GM21423 (cell line): ENCODE results near the gene ADGRL1.
"Not testable (repeated sequence)": the region's sequence is repeated elsewhere in the genome, so short reads cannot be mapped to it uniquely, and the experiment has no call there.

Experiments
- ATAC-seq: cut with Tn5 transposase; IDR thresholded peaks from one replicate; pipeline ENCODE4 v1.9.1; 2021; ENCODE audit warnings: mild to moderate bottlenecking, moderate library complexity; ENCODE audit not compliant: unreplicated experiment

The ADGRL1 gene

DNA sequence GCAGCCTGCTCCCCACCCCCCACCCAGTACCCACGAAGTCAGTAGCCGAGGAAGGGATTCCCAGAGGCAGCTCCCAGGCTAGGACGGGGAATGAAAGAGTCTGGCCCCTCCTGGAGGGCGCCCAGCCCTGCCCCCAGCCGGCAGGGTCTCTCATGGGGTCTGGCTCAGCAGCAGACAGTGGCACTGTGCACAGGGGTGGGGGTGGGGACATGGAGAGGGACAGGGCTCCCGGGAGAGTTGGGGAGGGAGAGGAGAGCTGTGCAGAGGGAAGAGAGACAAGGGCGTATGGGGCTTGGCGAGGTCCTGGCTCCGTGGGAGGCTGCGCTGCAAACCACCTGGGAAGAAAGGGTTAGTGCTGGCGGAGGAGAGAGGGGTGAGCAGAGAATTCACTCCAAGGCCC is 41.9 kb downstream of the ADGRL1 start:
- no peak for ATAC-seq

DNA sequence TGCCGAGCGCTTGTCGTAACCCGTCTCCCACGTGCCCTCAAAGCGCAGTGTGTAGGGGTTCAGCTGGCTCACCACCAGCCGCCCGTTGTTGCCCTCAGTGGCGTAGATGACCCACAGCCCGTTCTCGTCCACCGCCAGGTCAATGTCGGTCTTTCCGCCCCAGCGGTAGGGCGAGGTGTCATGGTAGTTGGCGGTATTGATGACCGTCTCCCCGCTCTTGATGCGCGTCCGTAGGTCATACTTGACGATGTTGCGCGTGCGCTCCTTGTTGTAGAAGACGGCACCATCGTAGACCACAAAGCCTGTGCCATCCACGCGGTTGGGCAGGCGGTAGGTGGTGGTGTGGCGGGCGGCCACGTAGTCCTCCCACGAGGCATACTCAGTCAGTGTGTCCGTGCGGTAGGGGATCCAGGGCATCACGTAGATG is 43.1 kb downstream of the ADGRL1 start:
- no peak for ATAC-seq

DNA sequence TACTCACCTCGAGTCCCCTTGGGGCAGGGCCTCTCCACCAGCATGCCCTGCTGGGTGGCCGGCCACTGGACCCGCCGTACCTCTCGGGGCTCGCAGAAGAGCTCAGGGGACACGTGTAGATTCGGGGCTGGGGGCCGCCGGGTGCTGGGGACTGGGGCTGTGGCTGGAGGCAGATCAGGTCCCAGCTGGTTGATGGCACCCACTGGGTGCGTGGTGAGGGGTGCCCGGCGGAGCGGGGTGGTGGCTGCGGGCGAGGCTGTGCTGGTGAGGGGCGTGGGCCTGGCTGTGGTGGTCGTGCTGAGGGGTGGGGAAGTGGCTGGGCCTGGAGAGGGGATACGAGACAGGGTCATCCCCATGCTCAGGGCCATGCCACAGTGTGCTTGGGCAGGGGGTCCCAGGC is 44.7 kb downstream of the ADGRL1 start:
- ATAC-seq = no peak

DNA sequence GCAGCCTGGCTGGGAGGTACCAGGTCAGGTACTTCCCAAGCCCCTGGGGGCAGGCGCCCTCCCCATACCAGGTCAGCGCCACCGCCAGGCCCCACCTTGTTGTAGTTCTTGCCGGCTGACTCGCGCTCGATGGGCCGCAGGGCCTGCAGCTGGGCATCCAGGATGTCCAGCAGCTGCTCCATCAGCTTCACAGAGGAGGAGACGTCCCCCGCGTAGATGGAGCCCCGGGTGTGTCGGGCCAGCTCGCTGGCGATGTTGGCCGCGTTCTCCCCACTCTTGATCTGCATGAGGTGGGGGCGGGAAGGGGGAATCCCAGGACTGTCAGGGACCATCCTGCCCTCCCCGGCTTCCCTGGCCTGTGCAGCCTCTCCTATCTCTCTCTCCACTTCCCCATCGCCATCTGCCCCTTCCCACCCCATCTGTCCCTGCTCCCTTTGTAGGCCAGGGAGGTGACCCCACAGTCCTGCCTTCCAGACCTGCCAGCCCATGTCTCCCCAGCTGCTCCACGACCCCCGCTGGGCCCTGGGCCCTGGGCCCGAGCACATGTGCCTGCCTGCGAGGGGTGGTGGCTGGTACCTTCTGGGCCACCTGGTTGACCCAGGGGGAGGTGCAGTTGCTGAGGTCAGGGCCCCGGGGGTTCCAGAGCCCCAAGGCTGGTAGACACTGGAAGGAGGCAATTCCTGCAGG is 45.8 kb downstream of the ADGRL1 start:
- ATAC-seq = no peak

DNA sequence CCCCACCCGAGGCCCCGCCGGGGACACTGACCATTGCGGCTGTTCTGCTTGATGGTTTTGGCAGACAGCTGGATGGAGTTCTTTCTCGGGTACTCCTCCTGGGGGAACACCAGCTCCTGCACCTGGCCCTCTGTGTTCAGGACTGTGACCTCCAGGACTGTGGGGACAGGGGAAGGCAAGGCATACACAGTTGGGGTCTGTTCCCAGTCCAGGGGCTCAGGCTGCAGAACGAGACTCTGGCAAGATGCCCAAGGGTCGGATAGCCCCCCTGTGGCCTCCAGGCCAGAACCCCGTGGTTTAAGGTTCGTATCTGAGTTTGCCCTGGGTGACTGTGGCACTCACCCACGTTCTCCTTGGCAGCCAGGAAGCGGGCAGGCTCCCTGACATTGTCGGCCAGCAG is 46.9 kb downstream of the ADGRL1 start:
- no peak for ATAC-seq

DNA sequence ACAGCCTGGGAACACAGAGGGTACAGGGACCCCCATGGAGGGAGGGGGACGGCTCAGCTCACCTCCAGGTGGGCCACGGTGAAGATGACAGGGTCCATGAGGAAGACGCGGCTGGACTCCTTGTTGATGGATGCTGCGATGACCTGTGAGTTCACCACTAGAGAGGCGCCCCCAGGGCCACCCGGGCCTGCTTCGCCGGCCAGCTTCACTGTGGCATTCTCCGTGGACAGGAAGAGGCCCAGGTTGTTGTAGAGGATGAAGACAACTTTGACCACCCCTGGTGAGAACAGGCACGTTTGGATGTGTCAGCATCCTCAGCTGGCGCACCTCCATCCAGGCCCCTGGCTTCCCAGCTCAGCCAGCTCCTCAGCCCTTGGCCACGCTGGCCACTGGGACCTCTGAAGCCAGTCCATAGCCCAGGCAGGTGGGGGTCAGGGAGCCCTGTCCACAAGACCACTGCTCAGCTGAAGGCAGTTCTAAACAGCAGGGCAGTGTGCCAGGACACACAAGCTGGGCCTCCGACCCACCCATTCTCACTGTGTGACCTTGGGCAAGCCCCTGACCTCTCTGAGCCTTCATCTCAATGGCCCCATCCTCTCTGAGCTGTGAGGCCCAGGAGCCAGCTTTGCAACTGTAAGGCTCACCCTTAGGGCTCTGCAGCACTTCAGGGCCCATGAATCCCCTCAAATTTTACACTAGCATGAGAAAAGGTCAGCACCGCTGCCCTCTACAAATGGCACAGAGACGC is 47.5 kb downstream of the ADGRL1 start:
- ATAC-seq = no peak

DNA sequence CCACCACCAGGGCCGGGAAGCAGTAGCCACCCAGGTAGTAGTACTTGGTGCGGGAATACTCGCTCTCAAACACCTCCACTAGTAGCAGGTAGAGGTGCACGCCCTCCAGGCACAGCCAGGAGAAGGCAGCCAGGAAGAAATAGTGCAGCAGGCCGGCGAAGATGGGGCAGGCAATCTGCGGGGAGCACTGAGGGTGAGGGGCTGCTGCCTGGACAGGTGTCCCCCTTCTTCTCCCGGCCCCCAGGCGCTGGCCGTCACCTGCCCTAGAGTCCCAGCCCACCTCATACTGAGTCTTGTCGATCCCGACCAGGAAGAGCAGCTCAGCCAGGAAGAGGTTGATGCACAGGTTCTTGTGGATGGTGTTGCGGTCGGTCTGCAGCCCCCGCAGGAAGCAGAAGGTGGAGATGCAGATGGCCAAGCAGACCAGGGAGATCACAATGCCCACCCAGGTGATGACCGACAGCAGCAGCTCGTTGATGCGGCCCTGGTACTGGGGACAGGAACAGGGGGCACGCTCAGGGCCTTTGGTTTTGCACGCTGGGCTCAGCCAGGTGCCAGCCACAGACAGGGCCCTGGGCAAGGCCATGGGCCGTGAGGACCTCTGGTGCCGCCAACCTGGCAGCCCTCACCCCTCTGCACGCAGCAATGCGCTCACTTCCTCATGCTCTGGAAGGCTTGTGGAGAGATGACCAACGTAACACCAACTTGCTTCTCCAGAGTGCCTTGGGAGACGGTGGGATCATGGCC is 48.8 kb downstream of the ADGRL1 start:
- no peak for ATAC-seq

DNA sequence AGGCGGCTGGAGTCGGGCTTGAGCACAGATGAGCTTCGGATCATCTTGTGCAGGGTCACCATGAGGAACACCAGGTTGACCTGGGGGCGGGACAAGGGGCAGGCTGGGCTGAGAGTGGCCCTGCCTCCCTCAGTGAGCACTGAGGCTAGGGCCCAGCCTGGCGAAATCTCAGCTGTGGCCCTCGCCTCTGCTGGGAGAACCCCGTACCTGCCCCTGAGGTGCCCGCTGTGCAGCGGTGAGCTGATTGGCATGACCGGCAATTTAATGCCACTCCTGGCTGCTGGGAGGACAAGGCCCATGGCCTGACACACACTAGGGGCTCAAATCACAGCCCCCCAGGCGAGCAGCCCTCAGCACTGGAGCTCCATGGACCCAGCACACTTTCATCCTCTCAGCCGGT is 49.8 kb downstream of the ADGRL1 start:
- no peak for ATAC-seq

DNA sequence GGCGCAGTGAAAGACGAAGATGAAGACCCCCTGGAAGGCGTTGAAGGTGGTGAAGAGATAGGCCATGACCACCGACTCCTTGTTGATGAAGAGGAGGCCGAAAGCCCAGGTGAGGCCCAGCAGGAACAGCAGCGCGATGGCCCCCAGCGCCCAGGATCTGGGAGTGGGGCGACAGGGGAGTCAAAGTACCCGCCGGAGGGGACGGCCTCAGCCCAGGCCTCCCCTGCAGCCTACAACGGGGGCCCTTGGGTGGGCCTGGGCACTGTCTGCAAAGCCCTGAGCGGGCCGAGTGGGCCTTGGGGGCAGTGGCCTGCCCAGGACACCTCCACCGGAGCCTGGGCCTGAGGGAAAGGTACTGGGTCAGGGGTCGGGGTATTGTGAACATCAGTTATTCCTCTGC is 50.6 kb downstream of the ADGRL1 start:
- ATAC-seq = no peak

DNA sequence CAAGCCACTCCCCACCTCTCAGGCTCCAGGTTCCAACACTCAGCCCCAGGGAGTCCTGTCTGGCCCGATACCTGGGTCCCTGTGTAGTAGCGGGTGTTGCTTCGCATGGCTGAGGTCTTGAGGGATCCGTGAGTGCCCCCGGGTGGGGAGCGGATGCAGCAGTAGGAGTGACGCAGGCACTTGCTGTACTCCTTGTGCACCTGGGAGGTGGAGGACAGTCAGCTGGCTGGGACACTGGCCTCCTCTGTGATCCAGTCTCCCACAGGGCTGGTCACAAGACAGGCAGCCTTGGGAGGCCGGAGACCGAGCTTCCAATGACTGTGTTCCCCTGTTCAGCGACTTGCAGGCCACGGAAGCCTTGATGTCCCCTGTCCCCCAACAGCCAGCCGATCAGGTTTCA is 53.3 kb downstream of the ADGRL1 start:
- no peak for ATAC-seq

DNA sequence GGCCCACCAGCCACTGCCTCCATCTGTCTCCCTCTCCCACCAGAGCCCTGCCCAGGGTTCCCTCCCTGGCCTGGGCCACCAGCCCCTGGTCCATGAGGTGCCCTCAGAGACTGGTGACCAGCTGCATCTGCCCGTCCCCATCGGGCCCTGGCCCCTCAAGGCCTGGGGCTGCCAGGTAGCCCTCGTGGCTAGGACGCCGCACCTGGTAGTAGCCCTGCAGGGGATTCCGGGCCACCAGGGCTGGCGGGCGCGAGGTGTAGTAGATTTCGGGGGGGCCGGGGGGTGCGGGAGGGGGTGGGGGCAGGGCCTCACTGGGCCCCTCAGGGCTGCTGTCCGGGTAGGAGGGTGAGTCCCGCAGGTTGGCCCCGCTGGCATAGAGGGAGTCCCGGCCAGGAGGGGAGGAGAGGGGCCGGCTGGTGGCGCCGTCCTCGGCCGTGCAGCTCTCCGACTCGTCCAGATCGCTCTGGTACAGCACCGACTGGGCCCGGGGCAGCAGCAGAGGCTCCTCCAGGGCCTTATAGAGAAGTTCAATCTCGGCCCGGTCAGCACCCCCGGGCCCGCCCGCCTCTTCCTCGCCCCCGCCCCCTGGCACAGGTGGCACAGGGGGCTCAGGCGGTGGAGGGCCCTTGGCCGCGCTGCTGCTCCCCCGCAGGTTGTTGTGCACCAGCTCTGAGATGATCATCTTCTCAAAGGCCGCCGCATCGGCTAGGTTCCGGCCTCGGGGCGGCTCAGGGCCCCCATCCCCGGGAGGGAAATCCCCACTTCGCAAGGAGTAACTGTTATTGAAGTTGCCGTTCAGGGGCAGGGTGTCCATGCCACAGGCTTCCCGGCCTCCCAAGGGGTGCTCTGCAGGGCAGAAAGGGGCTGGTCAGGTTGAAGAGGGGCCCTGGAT is 55.0 kb downstream of the ADGRL1 start:
- no peak for ATAC-seq

DNA sequence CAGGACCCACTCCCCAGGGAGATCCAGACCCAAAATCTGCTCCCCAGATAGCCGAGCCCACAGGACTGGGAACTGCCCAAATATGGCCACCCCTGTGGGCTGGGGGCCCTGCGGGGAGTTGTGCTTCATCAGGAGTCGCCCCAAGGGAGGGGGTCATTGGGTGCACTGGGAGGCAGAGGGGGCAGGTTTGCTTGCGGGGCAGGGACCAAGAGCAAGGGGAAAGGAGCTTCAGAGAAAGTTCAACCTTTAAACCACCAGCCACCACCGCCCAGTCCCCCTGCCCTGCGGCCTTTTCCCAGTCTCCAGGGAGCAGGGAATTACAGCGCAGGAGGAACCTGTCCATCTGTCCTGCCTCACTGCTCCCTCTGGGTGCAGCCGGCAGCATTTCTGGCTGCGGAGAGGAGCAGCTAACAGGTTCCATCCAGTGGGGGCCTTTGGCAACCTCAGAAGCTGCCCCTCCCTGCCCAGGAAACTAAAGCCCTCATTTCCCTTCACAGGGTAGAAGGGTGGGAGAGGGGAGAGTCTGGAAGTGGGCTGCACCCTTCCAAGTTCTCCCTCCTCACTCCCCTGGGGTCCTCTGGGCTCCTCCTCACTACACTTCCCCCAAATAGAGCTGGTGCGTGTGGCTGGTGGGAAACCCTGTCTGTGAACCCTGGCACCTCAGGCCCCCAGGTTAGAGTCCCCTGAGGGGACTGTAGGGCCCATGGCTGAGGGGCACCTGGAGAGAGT is 55.8 kb downstream of the ADGRL1 start:
- ATAC-seq = no peak

DNA sequence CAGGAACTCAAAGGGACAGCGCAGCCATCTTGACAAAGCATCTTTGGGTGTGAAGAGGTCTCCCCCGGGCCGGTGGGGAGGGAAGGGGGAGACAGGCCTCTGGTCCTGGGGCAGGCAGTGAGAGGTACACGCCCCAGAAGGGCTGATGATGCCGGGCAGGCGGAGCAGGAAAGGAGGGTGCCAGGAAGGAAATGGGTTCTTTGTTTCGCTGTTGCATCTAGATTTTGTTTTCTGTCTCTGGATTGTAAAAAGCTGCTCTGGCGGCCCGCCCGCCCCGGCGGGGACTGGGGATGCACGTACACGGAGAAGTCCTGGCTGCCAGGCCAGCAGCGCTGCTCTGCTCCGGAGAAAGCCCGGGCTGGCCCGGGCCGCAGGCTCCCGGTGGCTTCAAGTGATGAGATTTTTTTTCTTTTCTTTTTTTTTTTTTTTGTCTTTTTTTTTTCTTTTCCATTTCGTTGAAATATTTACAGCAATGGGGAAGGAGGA is 56.4 kb downstream of the ADGRL1 start:
- no peak for ATAC-seq

DNA sequence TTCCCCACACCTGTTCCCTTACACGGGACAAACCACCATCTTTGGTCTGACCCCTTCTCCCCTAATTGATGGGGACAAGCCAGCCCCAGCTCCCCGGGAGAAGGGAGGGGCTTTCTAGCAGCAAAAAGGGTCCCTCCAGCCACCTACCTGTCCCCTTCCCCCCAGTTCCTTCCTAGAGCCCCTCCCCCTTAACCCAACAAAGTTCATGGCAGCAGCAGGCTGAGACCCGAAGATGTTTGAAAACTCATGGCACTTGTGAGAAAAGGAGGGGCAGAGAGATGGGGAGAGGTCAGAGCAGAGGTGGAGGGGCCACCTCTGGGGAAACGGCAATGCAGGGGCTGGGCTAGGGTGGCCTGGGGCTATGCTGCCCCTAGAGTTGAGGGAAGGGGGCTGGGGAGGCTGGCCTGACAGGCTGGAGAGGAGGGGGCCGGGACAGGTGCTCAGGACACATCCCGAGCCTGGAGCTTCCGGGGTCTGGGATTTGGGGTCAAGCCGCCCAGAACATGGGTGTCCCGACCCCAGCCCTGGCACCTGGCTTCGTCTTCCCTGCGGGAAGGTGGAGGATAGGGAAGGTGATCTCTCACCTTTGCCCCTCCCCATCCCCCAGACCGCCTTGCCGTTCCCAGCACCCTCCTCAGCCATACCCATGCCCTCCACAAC is 57.1 kb downstream of the ADGRL1 start:
- no peak for ATAC-seq

DNA sequence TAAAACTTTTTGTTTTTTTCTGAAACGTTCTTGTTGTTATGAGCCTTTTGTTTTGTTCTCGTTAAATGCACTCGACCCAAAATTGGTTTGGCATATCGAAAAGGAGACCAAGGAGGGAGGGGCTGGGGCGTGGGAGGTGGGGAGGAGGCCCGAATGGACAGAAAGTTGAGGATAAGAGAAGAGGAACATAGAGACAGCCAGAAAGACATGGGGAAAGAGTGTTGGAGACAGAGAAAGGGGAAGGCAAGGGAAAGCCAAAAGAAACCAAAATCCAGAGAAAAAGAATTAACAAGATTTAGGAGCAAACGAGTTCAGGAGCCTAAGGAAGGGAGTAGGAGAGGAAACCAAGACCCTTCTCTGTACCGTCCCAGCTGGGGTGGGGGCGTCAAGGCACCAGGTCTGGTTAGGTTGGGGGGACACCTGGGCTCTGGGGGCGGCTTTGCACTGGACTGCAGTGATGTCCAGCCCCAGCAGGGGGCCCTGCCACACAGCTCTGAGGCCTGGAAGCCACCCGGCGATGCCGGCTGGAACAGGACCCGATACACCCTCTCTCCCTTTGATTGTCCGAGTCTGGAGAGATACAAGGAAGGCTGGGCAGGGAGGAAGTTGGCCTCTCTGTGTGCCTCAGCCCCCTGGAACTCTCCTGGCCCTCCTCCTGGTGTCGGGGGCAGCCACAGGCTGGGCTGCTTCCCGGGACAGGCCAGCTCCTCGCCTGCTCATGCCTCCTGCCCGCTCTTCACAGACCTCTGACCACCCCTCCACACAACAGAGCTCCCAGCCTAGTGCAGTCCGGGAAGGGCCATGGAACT is 58.0 kb downstream of the ADGRL1 start:
- ATAC-seq = no peak

DNA sequence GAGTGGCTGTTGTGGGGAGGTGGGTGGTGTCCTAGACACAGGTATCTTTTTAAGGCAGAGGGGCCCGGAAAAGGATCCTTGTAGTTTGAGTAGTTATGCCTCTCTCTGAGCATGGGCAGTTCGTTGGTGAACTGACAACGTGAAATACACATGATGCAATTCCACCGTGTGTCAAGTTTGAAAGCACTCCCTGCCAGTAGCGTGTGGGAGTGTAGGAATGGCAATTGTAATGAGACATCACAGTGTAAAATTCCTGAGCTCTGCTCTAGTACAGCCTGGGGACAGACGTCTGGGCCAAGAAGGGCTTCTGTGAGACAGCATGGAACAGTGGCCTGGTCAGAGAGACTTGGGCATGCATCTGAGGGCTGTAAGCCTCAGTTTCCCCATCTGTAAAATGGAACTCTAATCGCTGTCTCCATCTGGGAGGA is 59.2 kb downstream of the ADGRL1 start:
- ATAC-seq = no peak

DNA sequence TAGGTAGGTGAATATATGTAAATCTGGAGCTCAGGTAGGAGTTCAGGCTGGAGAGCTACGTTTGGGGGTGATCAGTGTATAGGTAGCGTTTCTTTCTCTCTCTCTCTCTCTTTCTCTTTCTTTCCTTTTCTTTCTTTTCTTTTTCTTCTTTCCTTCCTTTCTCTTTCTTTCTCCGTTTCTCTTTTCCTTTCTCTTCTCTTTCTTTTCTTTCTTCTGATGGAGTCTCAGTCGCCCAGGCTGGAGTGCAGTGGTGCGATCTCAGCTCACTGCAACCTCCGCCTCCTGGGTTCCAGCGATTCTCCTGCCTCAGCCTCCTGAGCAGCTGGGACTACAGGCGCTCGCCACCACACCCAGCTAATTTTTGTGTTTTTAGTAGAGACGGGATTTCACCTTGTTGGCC is 59.8 kb downstream of the ADGRL1 start:
- not testable (repeated sequence) for ATAC-seq

DNA sequence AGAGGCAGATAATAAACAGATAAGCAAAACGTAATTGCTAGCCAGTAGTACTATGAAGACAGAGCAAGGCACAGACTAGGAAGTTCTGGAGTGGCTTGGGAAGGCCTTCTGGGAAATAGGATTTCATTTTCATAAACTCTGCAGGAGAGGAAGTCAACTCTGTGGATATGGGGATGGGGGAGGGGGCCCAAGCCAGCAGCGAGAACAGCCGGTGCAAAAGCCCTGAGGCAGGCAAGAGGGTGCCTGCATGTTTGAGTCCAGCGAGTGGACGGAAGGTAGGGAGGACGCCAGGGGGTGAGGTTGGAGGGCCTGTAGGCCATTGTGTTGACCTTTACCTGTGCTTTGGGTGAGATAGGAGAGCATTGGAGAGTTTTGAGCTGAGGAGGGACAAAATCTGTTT is 60.6 kb downstream of the ADGRL1 start:
- no peak for ATAC-seq
